8988T (cell line): ENCODE results near the gene RNF169.
A peak's percentile ranks its signal among the peaks of the same experiment; 100 is the strongest.

Experiments
- DNase-seq: peaks from one replicate; pipeline ENCODE4 v3.0.0; 2011

RNF169 gene

GRCh38 chr11:74748211-74749126 is at the start of gene RNF169:
TSS of gene RNF169 (plus strand) at chr11:74748849. CDS start at chr11:74748881, 32 bp downstream.
- peak; percentile 98 for DNase-seq

- no peak for DNase-seq
Observed at GRCh38 chr11:74699615-74700396, 48.8 kb upstream of the RNF169 start.

GRCh38 chr11:74701351-74701750 is 47.3 kb upstream of the RNF169 start:
- DNase-seq = no peak

- DNase-seq = peak; percentile 79
Observed at GRCh38 chr11:74702383-74703007, 46.2 kb upstream of the RNF169 start.

- DNase-seq = no peak
Observed at GRCh38 chr11:74703211-74703610, 45.4 kb upstream of the RNF169 start.

GRCh38 chr11:74707182-74707581 is 41.5 kb upstream of the RNF169 start:
- no peak for DNase-seq

GRCh38 chr11:74707602-74708510 is 40.8 kb upstream of the RNF169 start:
- no peak for DNase-seq

GRCh38 chr11:74709175-74709574 is 39.5 kb upstream of the RNF169 start:
- DNase-seq = no peak

- DNase-seq = no peak
Observed at GRCh38 chr11:74710281-74710938, 38.2 kb upstream of the RNF169 start.

GRCh38 chr11:74713686-74714085 is 35.0 kb upstream of the RNF169 start:
- DNase-seq = no peak

- DNase-seq = no peak
Observed at GRCh38 chr11:74714904-74715303, 33.7 kb upstream of the RNF169 start.

GRCh38 chr11:74717221-74717969 is 31.3 kb upstream of the RNF169 start:
- no peak for DNase-seq

GRCh38 chr11:74719011-74719410 is 29.6 kb upstream of the RNF169 start:
- no peak for DNase-seq

GRCh38 chr11:74720596-74721478 is 27.8 kb upstream of the RNF169 start:
- DNase-seq = no peak

GRCh38 chr11:74721479-74721835 is 27.2 kb upstream of the RNF169 start:
- no peak for DNase-seq

- no peak for DNase-seq
Observed at GRCh38 chr11:74723511-74723910, 25.1 kb upstream of the RNF169 start.

- DNase-seq = no peak
Observed at GRCh38 chr11:74725701-74726100, 22.9 kb upstream of the RNF169 start.

GRCh38 chr11:74726547-74727182 is 22.0 kb upstream of the RNF169 start:
- peak; percentile 96 for DNase-seq

GRCh38 chr11:74729397-74729796 is 19.3 kb upstream of the RNF169 start:
- DNase-seq = no peak
